Globus pallidus (tissue), 1 donor: ENCODE measurements around the gene ATP2B3.

Source experiments
- DNase-seq: peaks from one replicate; pipeline ENCODE4 v3.0.0-alpha.2; 2015; ENCODE audit warnings: low spot score

The ATP2B3 gene

GRCh38 chrX:153510383-153510782 is 7.1 kb upstream of the ATP2B3 start:
- DNase-seq = no peak

DNA sequence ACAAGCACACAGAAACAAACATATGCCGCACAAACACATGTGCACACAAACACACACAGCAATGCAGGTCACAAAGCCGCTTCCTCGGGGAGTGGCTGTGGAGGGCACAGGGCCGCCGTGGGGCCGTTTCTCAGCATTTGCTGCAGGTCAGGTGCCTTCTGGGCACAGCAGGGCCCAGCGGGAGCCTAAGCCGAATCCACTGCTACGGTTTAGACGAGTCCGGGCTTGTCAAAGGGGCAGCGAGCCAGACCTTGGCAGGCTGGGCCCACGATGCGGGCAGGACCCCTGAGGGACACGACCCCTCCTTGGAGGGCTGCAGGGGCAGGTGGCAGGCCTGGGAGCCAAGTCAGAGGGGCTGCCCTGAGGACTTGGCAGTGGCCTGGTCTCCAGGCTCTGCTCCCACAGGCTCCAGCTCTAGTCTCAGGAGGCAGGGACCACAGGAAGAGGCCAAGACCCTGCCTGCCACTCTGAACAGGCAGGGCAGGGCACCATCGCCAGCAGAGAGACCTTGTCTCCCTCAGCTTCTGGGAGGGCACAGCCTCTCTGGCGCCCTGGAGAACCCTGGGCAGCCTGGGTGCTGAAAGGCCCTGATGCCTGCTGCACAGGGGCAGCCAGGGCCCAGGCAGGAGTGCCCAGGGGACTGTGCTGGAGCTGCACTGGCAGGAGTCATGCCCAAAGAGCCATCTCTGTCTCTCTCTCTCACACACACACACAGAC is 5.5 kb upstream of the ATP2B3 start:
- no peak for DNase-seq

GRCh38 chrX:153512501-153512893 is 4.9 kb upstream of the ATP2B3 start:
- DNase-seq = no peak

DNA sequence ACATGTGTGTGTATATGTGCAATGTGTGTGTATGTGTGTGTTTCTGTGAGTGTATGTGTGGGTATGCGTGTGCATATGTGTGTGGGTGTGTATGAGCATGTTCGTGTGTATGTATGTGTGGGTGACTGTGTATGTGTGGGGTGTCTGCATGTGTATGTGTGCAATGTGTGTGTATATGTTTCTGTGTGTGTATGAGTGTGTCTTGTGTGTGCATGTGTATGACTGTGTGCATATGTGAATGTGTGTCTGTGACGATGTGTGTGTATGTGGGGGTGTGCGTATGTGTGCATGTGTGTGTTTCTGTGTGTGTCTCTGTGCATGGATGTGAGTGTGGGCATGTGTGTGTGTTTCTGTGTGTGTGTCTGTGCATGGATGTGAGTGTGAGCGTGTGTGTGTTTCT is 4.2 kb upstream of the ATP2B3 start:
- DNase-seq = no peak

GRCh38 chrX:153514259-153514658 is 3.2 kb upstream of the ATP2B3 start:
- no peak for DNase-seq

DNA sequence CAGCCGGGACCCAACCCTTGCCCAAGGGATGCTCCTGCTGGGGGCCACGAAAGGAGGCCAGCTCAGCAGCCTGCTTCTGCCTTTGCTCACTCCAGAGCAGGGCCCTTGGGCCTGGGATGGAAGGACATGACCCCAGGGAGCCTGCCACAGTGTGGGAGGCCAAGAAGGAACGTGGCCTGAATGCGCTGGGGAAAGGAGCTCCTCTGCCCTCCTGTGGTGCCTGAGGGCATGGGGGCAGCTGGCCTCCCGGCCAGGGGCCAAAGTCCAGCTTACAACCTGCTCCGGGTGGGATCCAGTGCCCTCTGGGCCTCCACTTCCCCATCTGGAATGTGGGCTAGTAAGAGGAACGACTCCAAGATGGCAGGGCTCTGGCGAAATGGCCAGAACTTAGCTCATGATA is 2.0 kb upstream of the ATP2B3 start:
- DNase-seq = no peak

- DNase-seq = no peak
Measured at GRCh38 chrX:153516073-153516472, 1.4 kb upstream of the ATP2B3 start.

DNA sequence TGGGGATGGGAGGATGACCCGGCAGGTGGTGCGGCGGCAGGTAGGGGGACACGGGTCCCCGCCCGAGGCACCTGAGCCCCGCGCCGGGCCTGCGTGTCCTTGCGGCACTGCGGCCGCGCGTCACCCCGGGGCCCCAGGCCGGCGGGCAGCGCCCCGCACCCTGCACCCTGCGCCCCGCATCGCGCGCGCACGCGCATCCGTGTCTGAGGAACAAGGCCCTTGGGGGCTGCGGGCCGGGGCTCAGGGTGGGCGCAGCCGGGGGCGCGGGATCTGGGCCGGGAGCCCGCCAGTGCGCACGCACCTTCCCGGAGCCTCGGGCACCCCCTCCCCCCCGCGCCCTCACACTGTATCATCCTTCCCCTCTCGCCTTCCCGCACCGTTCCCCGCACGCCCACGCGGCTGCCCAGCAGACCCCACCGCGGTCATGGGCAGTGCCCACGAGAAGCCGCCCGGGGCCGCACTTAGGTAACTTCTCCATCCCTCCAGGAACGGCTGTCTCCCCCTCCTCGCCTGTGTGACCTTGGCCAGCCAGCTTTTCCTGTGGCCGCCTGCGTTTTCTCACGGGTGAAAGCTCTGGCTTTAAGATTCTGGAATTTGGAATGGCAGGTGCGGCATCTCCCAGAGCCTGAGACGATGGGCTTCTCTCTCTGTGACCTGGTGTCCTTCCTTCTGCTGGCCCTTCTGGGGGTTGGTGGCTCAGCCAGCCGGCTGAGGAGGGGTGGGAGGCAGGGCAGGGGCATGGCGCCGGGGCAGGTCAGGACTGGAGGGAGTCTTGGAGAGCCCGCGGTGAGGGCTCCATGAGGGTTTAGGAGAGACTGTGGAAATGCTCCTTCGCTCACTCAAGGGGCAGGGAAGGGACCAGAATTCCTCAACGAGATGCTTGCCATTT is 748 bp downstream of the ATP2B3 start:
- no peak for DNase-seq

GRCh38 chrX:153519569-153520286 is 2.3 kb downstream of the ATP2B3 start:
- no peak for DNase-seq

DNA sequence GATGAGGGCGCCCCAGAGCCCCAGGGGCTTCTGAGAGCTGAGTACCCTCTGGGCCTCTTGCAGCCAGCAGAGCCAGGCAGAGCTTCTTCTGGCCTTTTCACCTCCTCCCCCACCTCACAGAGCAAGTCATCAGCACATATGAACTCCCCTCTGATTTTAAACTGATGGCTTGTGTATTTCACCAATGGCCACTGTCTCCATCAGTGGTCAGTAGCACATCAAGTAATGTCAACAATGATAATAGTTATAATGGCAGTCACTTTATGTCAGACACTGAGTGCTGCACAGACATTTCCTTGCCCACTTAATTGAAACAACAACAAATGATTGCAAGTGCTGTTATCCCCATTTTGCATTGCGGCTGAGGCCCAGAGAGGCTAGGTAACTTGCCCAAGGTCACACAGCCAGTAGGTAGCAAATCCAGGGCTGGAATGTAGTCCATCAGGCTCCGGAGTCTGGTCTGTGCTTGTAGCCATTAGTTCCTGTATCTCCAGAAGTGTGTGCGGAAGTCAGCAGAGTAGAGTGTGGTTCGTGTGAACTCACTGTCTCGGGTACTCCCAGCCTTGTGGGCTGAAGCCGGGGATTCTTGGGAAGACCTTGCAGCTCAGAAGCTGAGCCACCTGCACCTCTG is 3.0 kb downstream of the ATP2B3 start:
- no peak for DNase-seq

DNA sequence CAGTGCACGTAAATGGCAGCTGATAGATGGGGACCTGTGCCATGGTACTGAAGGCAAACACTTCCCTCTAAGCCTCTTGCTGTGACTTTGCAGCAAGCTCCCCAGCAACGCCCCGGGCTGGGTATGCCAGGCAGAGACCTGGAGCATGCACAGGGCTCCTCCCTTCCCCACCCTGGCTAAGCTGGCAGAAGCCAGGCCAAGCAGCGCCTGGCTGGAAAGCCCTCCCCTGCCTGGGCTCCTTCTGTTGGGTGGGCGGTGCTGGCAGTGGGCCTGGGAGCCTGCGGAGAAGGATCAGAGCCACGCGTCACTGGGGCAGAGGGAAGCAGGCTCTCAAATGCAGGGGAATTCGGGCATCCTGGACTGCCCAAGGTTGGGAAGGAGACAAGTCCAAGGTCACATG is 3.6 kb downstream of the ATP2B3 start:
- DNase-seq = no peak

- DNase-seq = no peak
Measured at GRCh38 chrX:153522259-153522658, 4.8 kb downstream of the ATP2B3 start.

DNA sequence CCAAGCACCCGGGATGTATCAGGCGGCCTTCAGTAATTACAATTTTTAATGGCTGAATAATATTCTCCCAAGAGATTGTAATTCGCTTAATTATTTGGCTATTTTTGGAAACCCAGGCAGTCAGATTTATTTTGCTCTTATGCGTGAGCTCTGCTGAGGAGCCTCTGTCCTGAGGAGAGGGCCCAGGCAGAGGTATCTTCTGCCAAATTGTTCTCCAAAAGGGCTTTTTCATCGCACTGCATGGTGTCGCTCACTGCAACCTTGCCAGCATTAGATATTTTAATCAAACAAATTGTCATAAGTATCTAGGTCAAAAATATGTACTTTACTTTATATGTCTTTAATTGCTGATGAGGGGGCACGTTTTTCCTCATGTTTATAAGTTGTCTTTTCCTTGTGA is 5.8 kb downstream of the ATP2B3 start:
- DNase-seq = no peak

DNA sequence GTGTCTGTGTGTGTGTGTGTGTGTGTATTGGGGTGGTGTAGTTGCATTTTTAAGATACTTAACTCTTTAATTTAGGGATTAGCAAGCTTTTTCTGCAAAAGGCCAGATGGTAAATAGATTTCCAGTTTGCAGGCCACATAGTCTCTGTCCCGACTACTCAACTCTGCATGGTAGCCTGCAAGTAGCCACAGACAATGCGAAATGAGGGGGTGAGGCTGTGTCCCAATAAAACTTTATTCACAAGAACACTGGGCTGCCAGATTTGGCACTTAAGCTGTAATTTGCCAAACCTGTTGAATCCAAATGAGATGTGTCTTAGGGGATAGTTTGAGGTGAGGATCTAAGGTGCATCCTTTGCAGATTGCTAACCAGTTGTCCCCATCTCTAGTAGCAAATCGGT is 6.8 kb downstream of the ATP2B3 start:
- no peak for DNase-seq

DNA sequence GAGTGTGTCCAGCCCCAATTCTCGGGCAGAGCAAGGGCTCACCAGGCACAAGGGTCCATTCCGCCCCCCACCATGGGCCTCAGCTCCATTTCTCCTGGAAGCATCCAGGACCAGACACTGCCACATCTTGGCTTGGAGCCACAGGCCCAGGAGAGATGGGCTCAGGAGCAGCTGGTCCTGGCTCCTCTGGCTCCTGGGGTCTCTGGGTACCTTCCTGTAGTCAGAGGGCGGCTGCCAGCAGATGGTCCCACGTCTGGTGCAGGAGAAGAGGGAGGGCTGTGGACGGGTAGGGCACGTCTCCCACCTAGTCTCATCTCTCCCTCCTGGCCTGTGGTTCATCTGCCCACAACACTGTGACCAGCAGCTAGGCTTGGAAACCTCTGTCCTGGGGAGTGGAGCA is 8.0 kb downstream of the ATP2B3 start:
- no peak for DNase-seq

- DNase-seq = no peak
Measured at GRCh38 chrX:153526042-153526441, 8.6 kb downstream of the ATP2B3 start.

DNA sequence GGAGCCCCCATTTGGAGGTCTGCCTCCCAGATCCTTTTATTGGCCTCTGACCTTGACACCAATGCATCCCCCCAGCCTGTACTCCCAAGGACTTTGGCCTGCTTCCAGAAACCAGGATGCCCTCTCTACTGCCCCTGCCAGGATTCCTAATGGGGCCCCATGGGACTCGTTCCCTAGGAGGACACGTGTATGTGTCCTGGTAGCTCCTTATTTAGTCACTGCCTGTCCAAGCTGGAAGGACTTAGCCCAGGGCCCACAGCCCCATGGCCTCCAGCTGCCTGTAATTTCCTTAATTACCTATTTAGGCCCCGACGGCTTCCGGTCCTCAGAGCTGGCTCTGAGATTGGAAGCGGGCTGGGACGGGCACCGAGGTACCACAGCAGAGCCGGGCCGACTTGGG is 9.4 kb downstream of the ATP2B3 start:
- DNase-seq = no peak

DNA sequence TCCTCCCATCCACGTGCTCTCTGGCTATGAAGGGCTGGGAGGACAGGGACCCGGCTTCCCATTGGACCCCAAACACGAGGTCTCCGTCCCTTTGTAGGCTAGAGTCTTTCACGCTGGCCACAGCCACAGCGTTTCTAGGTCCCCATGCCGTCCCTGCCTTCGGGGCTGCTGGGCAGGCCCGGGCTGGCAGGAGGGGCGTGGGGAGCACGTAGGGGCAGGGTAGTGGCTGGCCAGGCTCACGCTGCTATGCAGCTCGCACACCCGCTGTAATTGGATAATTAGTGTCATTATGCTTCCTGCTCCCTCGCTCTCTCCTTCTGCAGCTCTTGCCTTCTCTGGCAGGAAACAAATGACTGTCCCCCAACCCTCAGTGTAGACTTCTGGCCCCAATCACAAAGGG is 9.8 kb downstream of the ATP2B3 start:
- no peak for DNase-seq

DNA sequence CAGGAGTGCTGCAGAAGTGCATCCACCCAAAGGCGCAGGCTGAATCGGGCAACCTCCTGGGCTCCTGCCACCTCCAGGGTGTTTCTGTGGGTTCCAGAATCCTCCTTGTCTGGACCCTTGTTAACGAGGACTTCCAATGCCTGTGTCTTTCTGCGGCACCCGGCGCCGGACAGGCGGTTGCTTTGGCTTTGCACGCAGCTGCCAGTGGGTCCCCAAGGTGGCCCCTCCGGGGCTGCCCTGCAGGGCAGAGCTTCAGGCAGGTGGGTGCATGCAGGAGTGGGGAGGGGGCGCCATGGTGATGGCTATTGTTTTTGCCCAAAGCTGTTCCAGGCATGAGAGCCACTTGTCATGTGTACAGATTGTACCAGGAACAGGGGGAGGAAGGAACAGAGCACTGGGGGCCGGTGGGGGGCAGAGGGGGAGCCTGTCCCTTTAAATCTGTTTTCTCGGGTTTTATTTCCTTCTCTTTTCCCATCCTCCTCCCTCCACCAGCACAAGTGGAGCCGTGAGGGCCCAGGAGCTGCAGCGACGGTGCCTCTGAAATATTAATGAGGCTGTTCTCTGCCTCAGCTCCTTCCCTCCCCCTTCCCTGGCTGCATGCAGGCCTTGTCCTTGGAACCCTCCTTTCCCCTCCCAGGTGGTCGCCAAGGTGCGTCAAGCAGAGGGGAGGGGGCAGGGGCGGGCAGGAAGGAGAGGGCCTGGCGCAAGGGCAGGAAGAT is 13.1 kb downstream of the ATP2B3 start:
- DNase-seq = no peak

GRCh38 chrX:153533091-153533490 is 15.6 kb downstream of the ATP2B3 start:
- no peak for DNase-seq

DNA sequence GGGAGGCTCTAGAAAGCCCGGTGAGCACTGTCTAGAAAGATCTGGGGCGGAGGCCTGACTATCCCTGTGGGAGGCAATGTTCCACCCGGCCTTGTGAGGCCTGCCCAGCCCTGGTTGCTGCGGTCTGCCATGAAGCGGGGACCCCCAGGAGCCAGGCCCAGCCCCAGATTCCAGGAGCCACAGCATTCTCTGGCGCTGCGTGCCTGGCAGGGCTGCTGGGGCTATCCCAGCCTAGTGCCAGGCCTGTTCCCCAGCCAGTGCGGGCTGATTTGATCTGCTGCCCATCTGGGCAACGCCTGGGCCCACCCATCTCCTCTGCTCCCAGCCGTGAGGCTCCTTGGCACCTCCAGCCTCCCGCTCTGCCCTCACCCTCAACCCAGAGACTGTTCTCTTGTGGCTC is 19.6 kb downstream of the ATP2B3 start:
- no peak for DNase-seq
